Stimulated activated memory B cell treated with anti-CD40 and anti-IgM and Interleukin-4, amounts not matched to agents 10 μg/mL and 1 μg/mL and 100 μg/mL, for 72 hours (primary cell): ENCODE data around the gene C6orf136.
"Not testable (repeated sequence)": the region's sequence is repeated elsewhere in the genome, so short reads cannot be mapped to it uniquely, and the experiment has no call there.

Source experiments
- ATAC-seq: fragments of 150-1000 bp; cut with Tn5 transposase; 2 replicates; pipeline ENCODE4 v1.10.0; 2021
- H3K27ac Mint-ChIP-seq: one replicate; pipeline ENCODE4 v1.8.0; 2022; ENCODE audit warnings: mild to moderate bottlenecking, mixed read lengths
- H3K27me3 Mint-ChIP-seq: one replicate; pipeline ENCODE4 v1.8.0; 2022; ENCODE audit warnings: mixed read lengths
- H3K36me3 Mint-ChIP-seq: one replicate; pipeline ENCODE4 v1.8.0; 2022; ENCODE audit warnings: mixed read lengths
- H3K4me1 Mint-ChIP-seq: one replicate; pipeline ENCODE4 v1.8.0; 2022; ENCODE audit warnings: mixed read lengths
- H3K4me3 Mint-ChIP-seq: one replicate; pipeline ENCODE4 v1.8.0; 2022; ENCODE audit warnings: mild to moderate bottlenecking, moderate library complexity, mixed read lengths
- H3K9me3 Mint-ChIP-seq: one replicate; pipeline ENCODE4 v1.8.0; 2022; ENCODE audit warnings: mixed read lengths

C6orf136 gene

DNA sequence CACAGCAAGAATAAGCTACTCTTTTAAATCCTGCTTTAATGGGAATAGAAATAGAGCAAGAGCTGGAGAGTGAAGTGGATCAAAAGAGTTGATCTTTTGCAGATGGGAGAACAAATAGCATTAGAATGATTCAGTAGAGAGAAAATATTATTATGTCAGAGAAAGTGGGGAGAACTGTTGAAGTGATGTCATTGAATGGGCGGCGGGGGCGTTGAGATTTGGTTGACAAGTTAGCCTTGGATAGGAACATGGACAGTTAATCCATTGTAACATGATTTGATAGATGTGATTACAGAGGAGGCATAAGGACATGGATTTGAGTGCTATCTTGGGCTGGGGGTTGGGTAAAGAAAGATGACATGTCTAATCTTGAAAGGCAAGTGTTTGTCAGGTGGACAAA lies 11.1 kb upstream of the C6orf136 start:
- H3K4me1 Mint-ChIP-seq = peaks cover 7% of the 10 kb centered on the region
- H3K27me3 Mint-ChIP-seq = no peaks in the 10 kb centered on the region
- no peak overlapping the region for H3K27ac Mint-ChIP-seq
- H3K4me3 Mint-ChIP-seq = no peak overlapping the region
- ATAC-seq = no peak
- H3K9me3 Mint-ChIP-seq = no peaks in the 10 kb centered on the region
- peaks cover 41% of the 10 kb centered on the region for H3K36me3 Mint-ChIP-seq

- Mint-ChIP-seq H3K9me3 (no peaks in the 10 kb centered on the region), H3K27me3 (no peaks in the 10 kb centered on the region), H3K27ac (no peak overlapping the region), H3K4me1 (peaks cover 12% of the 10 kb centered on the region), H3K36me3 (peaks cover 37% of the 10 kb centered on the region), H3K4me3 (no peak overlapping the region)
- no peak for ATAC-seq
These were observed 6.5 kb upstream of the C6orf136 start for GRCh38 chr6:30640481-30640880.

- no peaks in the 10 kb centered on the region for H3K9me3 Mint-ChIP-seq
- H3K4me3 Mint-ChIP-seq = no peak overlapping the region
- H3K4me1 Mint-ChIP-seq = peaks cover 18% of the 10 kb centered on the region
- no peaks in the 10 kb centered on the region for H3K27me3 Mint-ChIP-seq
- no peak overlapping the region for H3K27ac Mint-ChIP-seq
- no peak for ATAC-seq
- peaks cover 37% of the 10 kb centered on the region for H3K36me3 Mint-ChIP-seq
These were observed 5.9 kb upstream of the C6orf136 start for GRCh38 chr6:30641048-30641447.

GRCh38 chr6:30643656-30644055 lies 3.3 kb upstream of the C6orf136 start:
- Mint-ChIP-seq H3K27me3 (no peaks in the 10 kb centered on the region), H3K27ac (no peak overlapping the region), H3K36me3 (peaks cover 36% of the 10 kb centered on the region), H3K4me3 (no peak overlapping the region), H3K4me1 (peaks cover 30% of the 10 kb centered on the region), H3K9me3 (no peaks in the 10 kb centered on the region)
- no peak for ATAC-seq

GRCh38 chr6:30644769-30645168 lies 2.2 kb upstream of the C6orf136 start:
- Mint-ChIP-seq H3K4me3 (no peak overlapping the region), H3K27ac (peak overlapping the region; percentile 90), H3K36me3 (peaks cover 36% of the 10 kb centered on the region), H3K27me3 (no peaks in the 10 kb centered on the region), H3K9me3 (no peaks in the 10 kb centered on the region), H3K4me1 (peaks cover 30% of the 10 kb centered on the region)
- ATAC-seq = no peak

DNA sequence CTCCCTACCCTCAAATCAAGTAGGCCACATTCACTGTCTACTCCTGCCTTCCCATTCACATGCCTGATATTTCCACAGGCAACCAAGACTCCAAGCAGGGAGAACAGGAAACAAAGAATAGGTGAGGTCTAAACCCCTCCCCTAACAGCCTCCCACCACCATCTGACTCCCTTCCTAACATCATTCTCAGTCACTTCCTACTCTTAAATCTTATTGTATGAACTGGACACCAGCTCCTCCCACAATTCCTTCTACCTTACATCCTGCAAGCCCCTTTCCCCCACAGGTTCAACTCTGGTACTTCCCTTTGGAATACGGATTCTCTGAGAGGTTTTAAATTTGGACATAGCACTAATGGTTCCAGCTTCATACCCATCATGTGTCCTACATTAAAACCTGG lies 944 bp upstream of the C6orf136 start:
- ATAC-seq = no peak
- peaks cover 33% of the 10 kb centered on the region for H3K4me1 Mint-ChIP-seq
- H3K36me3 Mint-ChIP-seq = peaks cover 36% of the 10 kb centered on the region
- no peaks in the 10 kb centered on the region for H3K27me3 Mint-ChIP-seq
- no peak overlapping the region for H3K4me3 Mint-ChIP-seq
- H3K27ac Mint-ChIP-seq = peak overlapping the region; percentile 90
- H3K9me3 Mint-ChIP-seq = no peaks in the 10 kb centered on the region

DNA sequence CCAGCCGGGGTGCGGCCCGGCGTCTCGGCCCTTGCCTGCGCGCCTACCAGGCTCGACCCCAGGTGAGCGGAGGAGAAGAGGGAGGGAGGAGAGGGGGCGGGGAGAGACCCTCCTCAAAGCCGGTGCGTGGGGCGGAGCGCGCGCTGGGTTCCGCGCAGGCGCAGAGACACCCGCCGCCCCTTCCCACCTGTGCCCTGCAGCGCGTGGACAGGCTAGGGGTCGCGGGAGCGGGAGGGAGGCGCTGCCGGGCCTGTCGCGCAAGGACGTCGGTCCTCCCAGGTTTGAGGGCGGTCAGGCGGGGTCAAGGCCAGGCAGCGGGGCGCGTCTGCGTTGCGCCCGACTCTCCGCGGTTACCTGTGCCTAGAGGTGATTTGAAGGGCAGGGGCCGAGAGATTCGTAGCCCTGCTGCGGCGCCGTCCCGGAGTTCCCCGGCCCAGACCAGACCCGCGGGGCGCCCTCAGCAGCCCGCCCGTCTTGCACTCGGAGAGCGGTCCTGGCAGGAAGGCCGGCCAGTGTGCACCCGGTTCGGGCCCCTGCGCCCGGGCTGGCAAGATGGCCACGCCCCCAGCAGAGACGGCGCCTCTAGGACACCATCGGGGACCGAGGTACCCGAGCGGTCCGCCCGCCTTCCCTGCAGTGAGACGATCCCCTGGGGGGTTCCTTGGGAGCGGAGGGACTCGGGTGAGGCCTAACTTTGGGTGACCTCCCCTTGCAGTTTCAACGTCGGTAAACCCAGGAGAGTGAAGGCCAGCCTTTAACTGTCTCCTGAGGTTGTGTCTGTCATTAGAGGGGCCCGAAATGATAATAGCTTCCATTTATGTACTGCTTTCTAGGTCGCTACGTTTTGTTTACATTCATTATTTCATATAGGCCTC lies 546 bp downstream of the C6orf136 start:
- no peaks in the 10 kb centered on the region for H3K9me3 Mint-ChIP-seq
- H3K27me3 Mint-ChIP-seq = no peaks in the 10 kb centered on the region
- peaks cover 38% of the 10 kb centered on the region for H3K4me1 Mint-ChIP-seq
- peak overlapping the region; percentile 90 for H3K27ac Mint-ChIP-seq
- peak overlapping the region; percentile 91 for H3K4me3 Mint-ChIP-seq
- peaks cover 40% of the 10 kb centered on the region for H3K36me3 Mint-ChIP-seq
- ATAC-seq = peak; percentile 88

DNA sequence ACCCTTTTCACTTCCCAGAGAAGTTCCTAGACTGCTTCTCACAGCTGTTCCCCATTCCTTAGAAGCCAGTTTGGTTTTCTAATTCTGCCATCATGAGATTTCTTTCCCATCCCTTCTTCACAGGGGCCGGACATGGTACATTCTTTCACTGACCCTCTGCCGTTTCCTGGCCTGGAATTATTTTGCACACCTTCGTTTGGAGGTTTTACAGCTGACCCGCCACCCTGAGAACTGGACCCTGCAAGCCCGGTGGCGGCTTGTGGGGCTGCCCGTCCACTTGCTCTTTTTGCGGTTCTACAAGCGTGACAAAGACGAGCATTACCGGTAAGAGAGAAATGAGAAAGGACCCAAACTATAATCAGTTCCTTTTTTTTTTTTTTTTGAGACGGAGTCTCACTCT lies 4.2 kb downstream of the C6orf136 start:
- Mint-ChIP-seq H3K9me3 (no peaks in the 10 kb centered on the region), H3K4me3 (peak overlapping the region; percentile 50), H3K4me1 (peaks cover 19% of the 10 kb centered on the region), H3K27me3 (no peaks in the 10 kb centered on the region), H3K27ac (peak overlapping the region; percentile 90), H3K36me3 (peaks cover 39% of the 10 kb centered on the region)
- peak; percentile 34 for ATAC-seq

DNA sequence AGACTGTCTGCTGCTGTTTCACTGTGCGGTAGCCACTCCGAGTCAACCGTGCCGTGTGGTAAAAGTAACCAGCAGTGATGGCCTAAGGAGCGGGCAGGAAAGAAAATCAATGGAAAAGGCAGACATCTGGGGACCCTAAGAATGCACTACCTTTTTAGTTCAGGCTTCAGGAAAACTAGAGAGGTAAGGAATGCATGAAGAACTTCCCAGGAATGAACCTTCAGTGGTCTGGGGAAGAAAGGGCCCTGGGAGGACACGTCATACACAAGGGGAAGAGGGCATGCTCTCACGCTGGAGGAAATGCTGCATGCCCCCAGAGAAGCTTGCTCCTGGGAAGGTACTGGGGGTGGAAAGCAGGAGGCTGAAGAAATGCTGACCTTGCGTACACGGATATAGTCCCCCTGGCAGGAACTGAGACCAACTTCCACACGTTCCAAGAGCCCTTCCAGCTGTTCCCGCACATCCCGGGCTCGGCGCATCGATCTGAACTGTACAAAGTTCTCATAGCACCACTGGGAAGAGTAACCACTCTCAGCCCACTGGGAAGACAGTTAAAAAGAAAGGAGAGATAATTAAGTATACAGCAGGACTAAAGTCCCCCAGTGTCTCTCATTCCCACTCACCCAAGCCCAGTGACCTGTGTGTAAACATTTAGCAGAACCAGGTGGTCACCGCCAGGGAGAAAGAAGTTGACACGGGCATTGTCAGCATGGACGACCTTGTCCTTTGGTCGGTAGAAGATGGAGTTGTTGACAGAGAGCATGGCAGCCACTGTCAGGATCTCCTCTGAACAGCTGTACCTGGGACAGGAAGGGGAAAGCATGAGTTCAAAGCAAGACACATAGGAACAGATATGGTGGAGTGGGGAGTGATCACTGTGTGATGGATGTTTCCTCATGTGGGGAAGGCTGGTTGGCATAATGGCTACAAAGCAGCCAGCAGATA lies 8.1 kb downstream of the C6orf136 start:
- Mint-ChIP-seq H3K4me3 (no peak overlapping the region), H3K27me3 (no peaks in the 10 kb centered on the region), H3K4me1 (peaks cover 8% of the 10 kb centered on the region), H3K36me3 (peaks cover 74% of the 10 kb centered on the region), H3K9me3 (no peaks in the 10 kb centered on the region), H3K27ac (no peak overlapping the region)
- no peak for ATAC-seq

GRCh38 chr6:30655743-30656094 lies 8.8 kb downstream of the C6orf136 start:
- peaks cover 79% of the 10 kb centered on the region for H3K36me3 Mint-ChIP-seq
- no peak overlapping the region for H3K27ac Mint-ChIP-seq
- H3K4me1 Mint-ChIP-seq = peaks cover 8% of the 10 kb centered on the region
- no peaks in the 10 kb centered on the region for H3K9me3 Mint-ChIP-seq
- ATAC-seq = no peak
- no peaks in the 10 kb centered on the region for H3K27me3 Mint-ChIP-seq
- no peak overlapping the region for H3K4me3 Mint-ChIP-seq

DNA sequence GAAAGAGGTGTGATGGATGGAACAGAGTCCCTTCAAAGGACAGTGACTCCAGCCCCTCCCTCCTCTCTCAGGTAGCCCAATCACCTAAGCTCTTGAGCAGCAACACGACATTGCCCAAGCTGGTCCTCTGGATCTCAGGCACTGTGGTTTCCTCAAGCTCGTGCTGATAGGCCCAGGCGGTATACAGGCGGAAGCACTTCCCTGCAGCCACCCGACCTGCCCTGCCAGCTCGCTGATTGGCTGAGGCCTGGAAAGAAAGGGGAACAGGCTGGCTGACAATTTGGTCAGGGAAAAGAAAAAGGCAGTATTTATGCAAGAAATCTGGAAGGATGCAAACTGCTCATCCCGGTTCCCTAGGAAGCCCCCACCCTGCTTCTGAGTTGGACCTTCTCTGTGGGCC lies 9.6 kb downstream of the C6orf136 start:
- no peaks in the 10 kb centered on the region for H3K4me1 Mint-ChIP-seq
- H3K9me3 Mint-ChIP-seq = no peaks in the 10 kb centered on the region
- no peak overlapping the region for H3K4me3 Mint-ChIP-seq
- no peak for ATAC-seq
- H3K27me3 Mint-ChIP-seq = no peaks in the 10 kb centered on the region
- H3K27ac Mint-ChIP-seq = no peak overlapping the region
- H3K36me3 Mint-ChIP-seq = peaks cover 76% of the 10 kb centered on the region

GRCh38 chr6:30657454-30657853 lies 10.5 kb downstream of the C6orf136 start:
- Mint-ChIP-seq H3K4me1 (no peaks in the 10 kb centered on the region), H3K27ac (no peak overlapping the region), H3K4me3 (no peak overlapping the region), H3K9me3 (no peaks in the 10 kb centered on the region), H3K27me3 (no peaks in the 10 kb centered on the region), H3K36me3 (peaks cover 78% of the 10 kb centered on the region)
- ATAC-seq = no peak

DNA sequence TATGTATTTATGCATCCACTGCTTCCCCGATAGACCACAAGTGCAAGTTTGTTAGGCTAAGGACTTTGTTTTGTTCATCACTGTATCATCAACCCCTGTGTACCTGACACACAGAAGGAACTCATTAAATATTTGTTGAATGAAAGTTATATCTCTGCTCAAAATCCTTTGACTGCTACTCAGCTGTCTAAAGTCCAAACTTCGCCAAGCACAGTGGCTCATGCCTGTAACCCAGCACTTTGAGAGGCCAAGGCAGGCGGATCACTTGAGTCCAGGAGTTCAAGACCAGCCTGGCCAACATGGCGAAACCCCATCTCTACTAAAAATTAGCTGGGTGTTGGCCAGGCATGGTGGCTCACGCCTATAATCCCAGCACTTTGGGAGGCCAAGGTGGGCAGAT lies 11.0 kb downstream of the C6orf136 start:
- not testable (repeated sequence) for H3K27me3 Mint-ChIP-seq, H3K9me3 Mint-ChIP-seq, H3K4me1 Mint-ChIP-seq, H3K4me3 Mint-ChIP-seq, H3K27ac Mint-ChIP-seq, ATAC-seq
- peaks cover 78% of the 10 kb centered on the region for H3K36me3 Mint-ChIP-seq

- no peak overlapping the region for H3K27ac Mint-ChIP-seq
- ATAC-seq = no peak
- peaks cover 8% of the 10 kb centered on the region for H3K4me1 Mint-ChIP-seq
- H3K27me3 Mint-ChIP-seq = no peaks in the 10 kb centered on the region
- no peaks in the 10 kb centered on the region for H3K9me3 Mint-ChIP-seq
- H3K4me3 Mint-ChIP-seq = no peak overlapping the region
- peaks cover 62% of the 10 kb centered on the region for H3K36me3 Mint-ChIP-seq
These were observed 18.2 kb downstream of the C6orf136 start for GRCh38 chr6:30664994-30665767.

GRCh38 chr6:30666300-30666699 lies 19.4 kb downstream of the C6orf136 start:
- Mint-ChIP-seq H3K36me3 (peaks cover 67% of the 10 kb centered on the region), H3K4me1 (peaks cover 19% of the 10 kb centered on the region)
- not testable (repeated sequence) for H3K9me3 Mint-ChIP-seq, H3K4me3 Mint-ChIP-seq, H3K27ac Mint-ChIP-seq, ATAC-seq, H3K27me3 Mint-ChIP-seq
